Measurements from ENCODE around the gene CACNA1B. TPM values are rescaled to one million over a fixed set of nuclear protein-coding genes. Genes with fewer than 3 reads are reported as not detected.

Gene CACNA1B
- total RNA-seq, 4 donors from 2014 or later: 0.13 to 0.42 (median 0.31) TPM

DNA sequence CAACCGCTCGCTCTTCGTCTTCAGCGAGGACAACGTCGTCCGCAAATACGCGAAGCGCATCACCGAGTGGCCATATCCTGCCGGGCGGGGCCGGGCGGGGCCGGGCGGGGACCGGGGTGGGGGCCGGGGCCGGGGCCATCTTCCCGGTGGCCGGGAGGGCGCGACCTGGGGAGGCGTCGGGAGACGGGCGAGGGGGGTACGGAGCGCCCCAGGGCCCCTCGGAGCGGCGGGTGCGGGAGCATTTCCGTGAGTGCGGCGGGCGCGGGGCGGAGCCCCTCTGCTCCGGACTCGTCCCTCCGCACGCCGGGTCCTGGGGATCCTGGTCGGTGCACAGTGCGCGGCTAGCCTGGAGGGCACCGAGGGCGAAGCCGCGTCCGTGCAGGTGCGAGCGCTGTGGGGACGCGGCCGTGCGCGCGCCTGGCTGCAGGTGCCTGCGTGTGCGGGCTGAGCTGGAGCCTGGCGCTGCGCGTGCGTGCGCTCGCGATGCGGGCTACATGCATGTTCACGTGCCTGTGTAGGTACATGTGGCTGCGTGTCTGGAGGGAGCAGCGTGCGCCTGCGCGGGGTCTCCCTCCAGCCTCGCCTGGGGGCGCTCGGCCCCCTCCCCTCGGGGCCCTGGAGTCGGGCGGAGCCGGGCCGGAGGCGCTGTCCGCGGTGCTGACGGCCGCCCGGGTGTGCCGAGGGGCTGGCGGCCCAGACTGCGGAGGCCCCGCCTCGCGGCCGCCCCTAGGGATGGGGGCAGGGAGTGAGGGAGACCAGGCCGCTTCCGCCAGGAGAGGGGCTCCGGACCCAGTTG is 762 bp downstream of the CACNA1B start:
- no peaks in the 10 kb centered on the region for H3K9me3 ChIP-seq
- H3K27ac ChIP-seq (replicated peaks in 1 of 4): no peak overlapping the region
- no peaks in the 10 kb centered on the region for H3K36me3 ChIP-seq
- WGBS: no CpG with 5 or more reads among the region's 101 CpGs
- DNase-seq (ENCODE audit: extremely low spot score): no peak
- intact Hi-C loops (cut with DNase I): no loop called here
- peaks cover 6 to 82% (median 21%) of the 10 kb centered on the region in 4 donors for H3K27me3 ChIP-seq
- no peak for TF ChIP-seq POLR2AphosphoS5 (IDR thresholded peaks at IDR 0.05)
- TF ChIP-seq EP300 (IDR thresholded peaks at IDR 0.05): no peak
- TF ChIP-seq, protein P1, sequence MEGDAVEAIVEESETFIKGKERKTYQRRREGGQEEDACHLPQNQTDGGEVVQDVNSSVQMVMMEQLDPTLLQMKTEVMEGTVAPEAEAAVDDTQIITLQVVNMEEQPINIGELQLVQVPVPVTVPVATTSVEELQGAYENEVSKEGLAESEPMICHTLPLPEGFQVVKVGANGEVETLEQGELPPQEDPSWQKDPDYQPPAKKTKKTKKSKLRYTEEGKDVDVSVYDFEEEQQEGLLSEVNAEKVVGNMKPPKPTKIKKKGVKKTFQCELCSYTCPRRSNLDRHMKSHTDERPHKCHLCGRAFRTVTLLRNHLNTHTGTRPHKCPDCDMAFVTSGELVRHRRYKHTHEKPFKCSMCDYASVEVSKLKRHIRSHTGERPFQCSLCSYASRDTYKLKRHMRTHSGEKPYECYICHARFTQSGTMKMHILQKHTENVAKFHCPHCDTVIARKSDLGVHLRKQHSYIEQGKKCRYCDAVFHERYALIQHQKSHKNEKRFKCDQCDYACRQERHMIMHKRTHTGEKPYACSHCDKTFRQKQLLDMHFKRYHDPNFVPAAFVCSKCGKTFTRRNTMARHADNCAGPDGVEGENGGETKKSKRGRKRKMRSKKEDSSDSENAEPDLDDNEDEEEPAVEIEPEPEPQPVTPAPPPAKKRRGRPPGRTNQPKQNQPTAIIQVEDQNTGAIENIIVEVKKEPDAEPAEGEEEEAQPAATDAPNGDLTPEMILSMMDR (IDR thresholded peaks at IDR 0.05): no peak
- TF ChIP-seq POLR2A (IDR thresholded peaks at IDR 0.05; ENCODE audit: low read depth): no peak
- peak overlapping the region; percentile 43 to 53 (median 44) for H3K4me3 ChIP-seq
- peaks cover 0 to 14% (median 9%) of the 10 kb centered on the region in 4 donors for H3K4me1 ChIP-seq

DNA sequence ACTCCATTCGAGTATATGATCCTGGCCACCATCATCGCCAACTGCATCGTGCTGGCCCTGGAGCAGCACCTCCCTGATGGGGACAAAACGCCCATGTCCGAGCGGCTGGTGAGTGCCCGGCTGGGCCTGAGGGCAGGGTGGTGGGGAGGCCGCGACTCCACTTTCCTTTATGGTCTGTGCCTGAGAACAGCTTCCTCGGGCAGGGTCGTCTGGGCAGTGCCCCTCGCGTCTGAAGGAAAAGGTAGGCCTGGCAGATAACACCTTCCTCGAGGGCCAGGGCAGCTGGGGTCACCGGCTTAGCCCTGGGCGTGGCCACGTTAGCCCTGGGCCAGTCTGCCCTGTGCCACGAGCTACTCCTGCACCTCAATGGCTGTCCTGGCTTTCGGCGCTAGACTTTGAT is 1.5 kb downstream of the CACNA1B start:
- Histone ChIP-seq H3K4me3 (peak overlapping the region in 1 of 4 donors; percentile 43), H3K27ac (replicated peaks in 1 of 4) (no peak overlapping the region), H3K27me3 (peaks cover 6 to 75% (median 21%) of the 10 kb centered on the region in 4 donors), H3K36me3 (no peaks in the 10 kb centered on the region), H3K4me1 (peaks cover 0 to 14% (median 9%) of the 10 kb centered on the region in 4 donors), H3K9me3 (no peaks in the 10 kb centered on the region)
- intact Hi-C loops (cut with DNase I): no loop called here
- 84% methylated on average over 11 of the region's 20 CpGs for WGBS
- DNase-seq (ENCODE audit: extremely low spot score): peak; percentile 70
- TF ChIP-seq POLR2A (IDR thresholded peaks at IDR 0.05; ENCODE audit: low read depth) (no peak), POLR2AphosphoS5 (IDR thresholded peaks at IDR 0.05) (no peak), EP300 (IDR thresholded peaks at IDR 0.05) (no peak)
- TF ChIP-seq, protein P1 (IDR thresholded peaks at IDR 0.05): no peak

DNA sequence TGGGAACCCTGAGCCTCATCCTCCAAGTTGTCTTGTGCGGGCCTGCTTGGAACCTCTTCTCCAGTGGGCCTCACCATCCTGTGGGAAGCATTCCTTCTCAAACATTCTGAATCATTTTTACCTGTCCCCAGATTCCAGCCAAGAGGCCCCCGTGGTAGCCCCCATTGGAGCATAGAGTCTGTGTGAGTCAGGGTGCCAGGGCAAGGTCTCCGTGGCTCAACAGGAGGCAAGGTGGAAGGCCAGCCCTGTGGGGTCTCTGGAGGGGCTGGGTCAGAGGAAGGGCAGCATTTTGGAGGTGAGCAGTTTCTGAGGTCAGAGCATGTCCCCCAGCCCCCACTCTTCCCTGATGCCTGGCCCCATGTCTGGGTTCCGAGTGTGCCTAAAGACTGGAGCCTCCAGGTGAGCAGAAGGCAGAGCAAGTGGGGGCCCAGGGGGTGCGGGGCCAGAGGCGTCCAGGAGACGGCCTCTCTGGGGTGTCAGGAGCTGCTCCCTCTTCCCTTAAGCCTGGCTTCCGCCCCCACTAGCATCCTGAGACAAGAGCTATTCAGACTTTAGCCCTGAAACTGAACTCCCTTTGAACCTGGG is 2.1 kb downstream of the CACNA1B start:
- DNase-seq (ENCODE audit: extremely low spot score): peak; percentile 88
- intact Hi-C loops (cut with DNase I): no loop called here
- Histone ChIP-seq H3K36me3 (no peaks in the 10 kb centered on the region), H3K4me1 (peaks cover 0 to 14% (median 9%) of the 10 kb centered on the region in 4 donors), H3K27me3 (peaks cover 6 to 72% (median 21%) of the 10 kb centered on the region in 4 donors), H3K9me3 (no peaks in the 10 kb centered on the region), H3K4me3 (no peak overlapping the region), H3K27ac (replicated peaks in 1 of 4) (no peak overlapping the region)
- TF ChIP-seq, protein P1 (IDR thresholded peaks at IDR 0.05): no peak
- no peak for TF ChIP-seq POLR2A (IDR thresholded peaks at IDR 0.05; ENCODE audit: low read depth)
- WGBS: 83% methylated on average over 3 of the region's 8 CpGs

DNA sequence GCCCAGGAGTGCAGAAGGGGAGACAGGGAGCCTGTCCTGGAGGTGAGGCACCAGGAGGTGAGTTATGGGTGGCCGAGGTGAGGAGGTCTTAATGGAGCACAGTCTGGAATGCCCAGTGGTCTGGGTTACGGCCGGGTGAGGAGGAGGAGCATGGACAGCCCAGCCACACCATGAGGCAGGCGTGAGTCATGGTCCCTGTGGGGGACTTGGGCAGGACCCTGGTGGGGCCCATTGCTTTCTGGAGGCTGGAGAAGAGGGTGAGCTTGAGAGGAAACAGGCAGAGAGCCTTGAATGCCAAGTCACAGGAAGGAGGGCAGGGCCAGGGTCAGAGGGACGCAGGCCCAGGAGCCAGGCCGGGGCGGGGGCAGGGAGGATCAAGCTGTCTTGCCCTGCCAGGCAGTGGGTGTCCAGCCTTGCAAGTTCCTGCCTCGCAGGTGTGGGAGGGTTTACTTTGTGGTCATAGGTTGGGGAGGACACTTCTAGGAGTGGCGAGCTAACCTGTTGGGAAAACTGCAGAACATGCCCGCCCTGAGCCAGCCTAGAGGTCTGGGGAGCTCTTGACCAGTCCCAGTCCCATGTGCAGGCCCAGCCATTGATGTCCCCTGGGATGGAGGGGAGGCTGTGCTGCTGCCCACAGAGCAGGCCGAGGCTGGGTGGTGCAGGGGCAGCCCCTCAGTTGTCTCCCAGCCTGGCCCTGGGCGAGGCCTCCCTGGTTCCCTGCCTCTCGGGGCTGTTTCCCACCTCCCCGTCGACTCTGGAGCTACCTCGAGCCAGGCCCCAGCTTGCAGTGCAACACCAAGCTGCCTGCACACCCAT is 2.8 kb downstream of the CACNA1B start:
- Histone ChIP-seq H3K4me1 (peaks cover 0 to 14% (median 9%) of the 10 kb centered on the region in 4 donors), H3K36me3 (no peaks in the 10 kb centered on the region), H3K9me3 (no peaks in the 10 kb centered on the region), H3K4me3 (no peak overlapping the region), H3K27me3 (peaks cover 6 to 65% (median 21%) of the 10 kb centered on the region in 4 donors), H3K27ac (replicated peaks in 1 of 4) (no peak overlapping the region)
- intact Hi-C loops (cut with DNase I): no loop called here
- peak; percentile 81 for DNase-seq (ENCODE audit: extremely low spot score)
- WGBS: 87% methylated on average over 13 of the region's 16 CpGs
- TF ChIP-seq, protein P1 (IDR thresholded peaks at IDR 0.05): no peak
- TF ChIP-seq POLR2AphosphoS5 (IDR thresholded peaks at IDR 0.05): no peak
- no peak for TF ChIP-seq POLR2A (IDR thresholded peaks at IDR 0.05; ENCODE audit: low read depth)
- no peak for TF ChIP-seq EP300 (IDR thresholded peaks at IDR 0.05)

Measured in esophagus muscularis mucosa (tissue), 4 donors.